Adipose tissue (tissue), 3 donors: ENCODE measurements around the gene NUCB2. TPM values are rescaled to one million over a fixed set of nuclear protein-coding genes. Genes with fewer than 3 reads are reported as not detected.
"Not testable (repeated sequence)": the region's sequence is repeated elsewhere in the genome, so short reads cannot be mapped to it uniquely, and the experiment has no call there.

ENCODE experiments used
- H3K27ac ChIP-seq: one replicate; pipeline ENCODE4 v1.5.1; 2013; ENCODE audit warnings: low read depth, low read length
- WGBS, 3 donors: extraction: QIAGEN DNeasy Blood & Tissue Kit; methylation state at CpG; one replicate each; pipeline ENCODE4 v1.1.7; 2013; 5-methylcytosine and 5-hydroxymethylcytosine counted together
- polyA plus RNA-seq, 3 donors: library from polyadenylated mRNA; stranded (reverse); fragments of 200-250 nt; gene quantifications; one replicate each; pipeline ENCODE4 v1.2.3, GENCODE V29; 2013
- donor health status: healthy with polysubstance abuse.
- donor health status: Bipolar disorder and iron deficiency.
- donor health status: healthy.

NUCB2 gene
- polyA plus RNA-seq, 3 donors: 34.7 to 88.2 (median 69.5) TPM

GRCh38 chr11:17266781-17267180 lies 9.8 kb upstream of the NUCB2 start:
- 86 to 89% (median 87%) methylated on average over 5 of the region's 5 CpGs for WGBS, 3 donors
- H3K27ac ChIP-seq: no peak overlapping the region

- no peak overlapping the region for H3K27ac ChIP-seq
- 90 to 93% (median 92%) methylated on average over 5 of the region's 5 CpGs for WGBS, 3 donors
These were observed 9.0 kb upstream of the NUCB2 start for GRCh38 chr11:17267576-17267975.

GRCh38 chr11:17268500-17268899 lies 8.0 kb upstream of the NUCB2 start:
- WGBS, 3 donors: 74 to 92% (median 82%) methylated on average over 5 of the region's 5 CpGs
- not testable (repeated sequence) for H3K27ac ChIP-seq

GRCh38 chr11:17268902-17269301 lies 7.6 kb upstream of the NUCB2 start:
- WGBS, 3 donors: 66 to 88% (median 68%) methylated on average over 3 of the region's 3 CpGs

GRCh38 chr11:17272801-17273200 lies 3.7 kb upstream of the NUCB2 start:
- no peak overlapping the region for H3K27ac ChIP-seq

More at GRCh38 chr11:17268902-17269301, 7.6 kb upstream of the NUCB2 start:
- no peak overlapping the region for H3K27ac ChIP-seq

GRCh38 chr11:17273211-17273610 lies 3.3 kb upstream of the NUCB2 start:
- H3K27ac ChIP-seq: no peak overlapping the region
- WGBS, 3 donors: 68 to 71% (median 71%) methylated on average over 6 of the region's 6 CpGs

More at GRCh38 chr11:17272801-17273200, 3.7 kb upstream of the NUCB2 start:
- 81 to 100% (median 100%) methylated on average over 1 of the region's 1 CpG for WGBS, 3 donors

GRCh38 chr11:17273668-17274282 lies 2.8 kb upstream of the NUCB2 start:
- 84 to 96% (median 87%) methylated on average over 5 of the region's 5 CpGs for WGBS, 3 donors
- no peak overlapping the region for H3K27ac ChIP-seq

- no peak overlapping the region for H3K27ac ChIP-seq
- WGBS, 3 donors: 49 to 58% (median 52%) methylated on average over 10 of the region's 10 CpGs
These were observed 921 bp upstream of the NUCB2 start for GRCh38 chr11:17275400-17276235.

GRCh38 chr11:17277024-17277584 lies 565 bp downstream of the NUCB2 start:
- WGBS, 3 donors: 0% methylated on average over 15 to 17 of the region's 17 CpGs
- no peak overlapping the region for H3K27ac ChIP-seq

- WGBS, 3 donors: 80 to 86% (median 83%) methylated on average over 9 of the region's 9 CpGs
- H3K27ac ChIP-seq: no peak overlapping the region
These were observed 4.1 kb downstream of the NUCB2 start for GRCh38 chr11:17280494-17281127.

GRCh38 chr11:17286332-17286731 lies 9.8 kb downstream of the NUCB2 start:
- no peak overlapping the region for H3K27ac ChIP-seq
- 74 to 96% (median 89%) methylated on average over 1 of the region's 1 CpG for WGBS, 3 donors

GRCh38 chr11:17287058-17287457 lies 10.5 kb downstream of the NUCB2 start:
- WGBS, 3 donors: 92 to 96% (median 95%) methylated on average over 4 of the region's 4 CpGs
- H3K27ac ChIP-seq: no peak overlapping the region

- WGBS, 3 donors: 91 to 94% (median 92%) methylated on average over 1 of the region's 1 CpG
- H3K27ac ChIP-seq: no peak overlapping the region
These were observed 15.2 kb downstream of the NUCB2 start for GRCh38 chr11:17291710-17292109.

- 45 to 57% (median 55%) methylated on average over 1 of the region's 1 CpG for WGBS, 3 donors
- no peak overlapping the region for H3K27ac ChIP-seq
These were observed 16.8 kb downstream of the NUCB2 start for GRCh38 chr11:17293311-17293710.

GRCh38 chr11:17294033-17294432 lies 17.5 kb downstream of the NUCB2 start:
- no peak overlapping the region for H3K27ac ChIP-seq

GRCh38 chr11:17296852-17297559 lies 20.5 kb downstream of the NUCB2 start:
- H3K27ac ChIP-seq: no peak overlapping the region

GRCh38 chr11:17298302-17298701 lies 21.8 kb downstream of the NUCB2 start:
- 89 to 96% (median 91%) methylated on average over 5 of the region's 5 CpGs for WGBS, 3 donors
- H3K27ac ChIP-seq: no peak overlapping the region

More at GRCh38 chr11:17296852-17297559, 20.5 kb downstream of the NUCB2 start:
- WGBS, 3 donors: 78 to 91% (median 89%) methylated on average over 6 of the region's 6 CpGs

GRCh38 chr11:17300372-17300771 lies 23.8 kb downstream of the NUCB2 start:
- no peak overlapping the region for H3K27ac ChIP-seq
- WGBS, 3 donors: 90 to 95% (median 91%) methylated on average over 4 of the region's 4 CpGs
